Activated T-cell treated with anti-CD3 and anti-CD28 coated beads for 48 hours (primary cell): Measurements from ENCODE around the gene MARK1.

ENCODE experiments used
- DNase-seq: peaks from one replicate; pipeline ENCODE4 v3.0.0-alpha.2; 2020; ENCODE audit warnings: low read depth

Gene MARK1

GRCh38 chr1:220691053-220691684 lies 163.2 kb downstream of the MARK1 start:
- no peak for DNase-seq

GRCh38 chr1:220692436-220693228 lies 164.7 kb downstream of the MARK1 start:
- DNase-seq: no peak

DNA sequence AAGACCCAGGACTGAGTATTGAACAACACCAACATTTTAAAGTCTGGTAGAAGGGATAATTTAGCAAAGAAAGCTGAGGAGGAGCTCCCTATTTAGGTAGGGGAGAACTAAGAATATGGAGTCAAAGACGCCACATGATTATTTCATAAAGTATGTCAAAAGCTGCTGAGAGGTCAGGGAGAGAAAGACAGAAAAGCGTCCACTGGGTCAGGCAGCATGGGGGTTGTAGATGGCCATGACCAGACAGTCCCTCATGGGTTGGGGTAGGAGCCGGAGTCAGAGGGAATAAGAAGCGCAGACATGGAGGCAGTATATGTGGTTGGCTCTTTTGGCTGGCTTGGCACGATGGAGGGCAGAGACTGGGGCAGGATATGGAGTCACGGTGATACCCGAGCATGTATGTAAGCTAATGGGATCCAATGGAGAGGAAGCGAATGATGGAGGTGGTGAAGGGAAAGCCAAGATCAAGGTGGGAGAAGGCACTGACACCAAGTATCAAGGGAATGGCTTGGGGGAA lies 167.0 kb downstream of the MARK1 start:
- no peak for DNase-seq

- no peak for DNase-seq
These were observed 167.5 kb downstream of the MARK1 start for GRCh38 chr1:220695426-220695825.

DNA sequence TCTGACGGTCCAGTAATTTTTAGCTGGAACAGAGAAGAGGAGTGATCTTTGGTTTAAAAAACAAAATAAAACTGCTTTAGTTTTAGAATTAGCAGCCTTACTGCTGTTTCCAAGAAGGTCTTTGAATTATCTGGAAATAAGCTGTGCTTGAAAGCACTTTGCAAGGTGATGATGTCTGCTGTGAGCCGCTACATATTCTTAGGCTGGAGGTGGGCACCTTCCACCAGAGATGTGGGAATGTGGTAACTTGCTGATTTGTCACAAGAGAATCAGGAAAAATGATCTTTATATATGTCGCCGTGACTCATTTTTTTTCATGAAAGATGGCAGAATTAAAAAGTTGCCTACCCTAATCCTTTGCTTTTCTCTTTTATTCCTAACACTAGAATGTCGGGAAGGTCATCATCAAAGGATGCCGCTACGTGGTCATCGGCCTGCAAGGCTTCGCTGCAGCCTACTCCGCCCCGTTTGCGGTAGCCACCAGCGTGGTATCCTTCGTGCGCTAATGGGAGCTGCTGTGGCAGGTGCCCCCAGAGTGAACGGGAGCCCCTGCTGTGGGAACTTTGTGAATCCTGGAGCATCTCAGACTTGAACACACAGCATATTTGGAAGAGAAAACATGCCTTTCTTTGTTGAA lies 168.4 kb downstream of the MARK1 start:
- no peak for DNase-seq

- DNase-seq: no peak
These were observed 168.9 kb downstream of the MARK1 start for GRCh38 chr1:220696863-220697231.

DNA sequence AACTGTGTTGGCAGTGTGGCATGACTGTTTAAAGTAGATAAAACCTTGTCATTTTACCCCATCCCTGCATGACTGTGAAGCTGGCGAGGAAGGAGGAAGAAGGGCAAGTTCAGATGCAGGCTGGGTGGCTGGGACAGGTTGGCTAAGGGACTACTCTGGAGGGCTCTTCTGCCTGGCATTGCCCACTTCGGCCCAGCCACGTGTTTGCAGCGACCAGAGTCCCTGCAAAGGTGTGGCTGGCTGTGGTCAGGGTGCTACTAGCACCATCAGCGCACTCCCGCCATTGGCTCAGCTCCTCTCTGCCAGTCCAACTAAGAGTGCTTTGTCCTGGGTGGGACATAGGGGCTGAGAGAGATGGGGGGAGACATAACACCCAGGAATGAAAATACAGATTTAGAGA lies 169.4 kb downstream of the MARK1 start:
- no peak for DNase-seq

- no peak for DNase-seq
These were observed 170.7 kb downstream of the MARK1 start for GRCh38 chr1:220698607-220699016.

DNA sequence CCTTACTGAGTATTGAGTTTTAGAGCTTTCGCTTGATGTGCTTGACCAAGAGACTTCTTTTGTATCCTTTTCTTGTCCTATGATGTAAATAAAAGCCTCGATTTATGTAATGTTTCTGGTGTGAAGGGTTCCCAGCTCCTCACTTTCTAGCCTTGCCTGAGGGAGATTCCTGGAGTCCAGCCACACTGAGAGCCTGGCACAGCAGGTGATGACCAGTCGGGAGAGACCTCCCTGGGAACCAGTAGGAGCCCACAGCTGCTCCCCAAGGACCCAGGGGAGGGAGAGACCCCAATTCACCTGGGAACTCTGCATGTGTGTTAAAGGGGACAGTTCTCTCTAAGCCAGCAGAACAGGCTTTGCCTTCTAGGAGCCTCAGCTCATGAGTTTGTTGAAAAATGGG lies 171.1 kb downstream of the MARK1 start:
- no peak for DNase-seq

- DNase-seq: no peak
These were observed 172.7 kb downstream of the MARK1 start for GRCh38 chr1:220700556-220701179.

GRCh38 chr1:220701974-220702373 lies 174.0 kb downstream of the MARK1 start:
- no peak for DNase-seq

DNA sequence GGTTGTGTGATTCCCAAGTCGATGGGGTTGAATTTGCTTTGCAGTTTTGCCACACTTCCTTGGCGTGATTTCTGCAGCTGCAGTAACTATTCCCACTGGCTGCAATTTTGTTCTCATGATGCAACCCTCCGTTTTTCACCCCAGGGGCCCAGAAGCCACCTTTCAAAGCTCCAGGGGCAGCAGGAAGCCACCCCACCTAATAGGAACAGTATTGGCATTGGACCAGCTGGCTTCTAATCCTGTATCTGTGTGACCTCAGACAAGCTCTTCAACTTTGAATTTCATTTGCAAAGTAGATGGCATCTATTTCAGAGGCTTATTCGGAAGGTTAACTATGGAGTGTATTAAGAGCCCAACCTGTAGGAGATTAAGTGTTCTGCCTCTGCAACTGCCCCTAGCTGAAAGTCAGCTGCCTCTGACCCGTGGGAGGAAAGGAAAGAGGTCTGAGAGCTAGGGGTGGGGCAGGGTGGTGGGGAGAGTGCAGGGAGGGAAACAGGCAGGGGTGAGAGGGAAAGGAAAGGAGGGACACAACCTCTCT lies 174.9 kb downstream of the MARK1 start:
- no peak for DNase-seq

DNA sequence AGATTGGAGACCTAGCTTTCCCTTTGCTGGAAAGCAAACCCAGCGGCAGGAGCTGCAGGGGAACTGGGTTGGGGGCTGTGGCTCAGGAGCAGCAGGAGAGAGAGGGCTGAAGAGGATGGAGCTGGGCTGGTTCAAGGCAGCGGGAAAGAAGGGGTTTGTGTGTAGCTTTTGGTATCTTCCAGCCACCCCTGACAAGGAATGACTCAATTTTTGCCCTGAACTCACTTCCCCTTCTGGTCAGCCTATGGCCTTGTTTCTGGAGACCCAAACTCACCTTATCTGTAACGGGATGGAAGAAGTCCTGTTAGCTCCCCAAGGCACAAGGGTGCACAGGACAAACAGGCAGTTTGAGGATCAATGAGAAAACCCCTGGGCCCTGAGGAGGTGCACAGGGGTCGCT lies 175.4 kb downstream of the MARK1 start:
- no peak for DNase-seq

GRCh38 chr1:220705782-220706181 lies 177.8 kb downstream of the MARK1 start:
- no peak for DNase-seq

DNA sequence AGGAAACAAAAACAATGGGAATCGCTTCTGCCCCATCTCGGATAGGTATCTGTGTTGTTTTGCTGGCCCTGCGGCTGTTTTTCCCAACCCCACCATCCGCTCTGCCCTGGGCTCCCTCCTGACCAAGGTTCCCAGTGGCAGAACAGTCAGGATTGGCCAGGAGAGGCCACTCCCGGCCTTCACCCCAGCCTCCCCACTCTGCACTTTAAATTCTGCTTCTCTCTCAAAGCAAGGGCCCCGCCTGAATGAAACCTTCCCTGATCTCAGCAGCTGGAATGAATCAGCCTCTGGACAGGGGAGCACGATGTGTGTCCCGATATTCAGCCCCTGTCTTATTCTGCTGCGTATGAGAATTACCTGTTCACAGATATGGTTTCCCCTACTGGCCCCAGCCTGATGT lies 178.5 kb downstream of the MARK1 start:
- DNase-seq: no peak

DNA sequence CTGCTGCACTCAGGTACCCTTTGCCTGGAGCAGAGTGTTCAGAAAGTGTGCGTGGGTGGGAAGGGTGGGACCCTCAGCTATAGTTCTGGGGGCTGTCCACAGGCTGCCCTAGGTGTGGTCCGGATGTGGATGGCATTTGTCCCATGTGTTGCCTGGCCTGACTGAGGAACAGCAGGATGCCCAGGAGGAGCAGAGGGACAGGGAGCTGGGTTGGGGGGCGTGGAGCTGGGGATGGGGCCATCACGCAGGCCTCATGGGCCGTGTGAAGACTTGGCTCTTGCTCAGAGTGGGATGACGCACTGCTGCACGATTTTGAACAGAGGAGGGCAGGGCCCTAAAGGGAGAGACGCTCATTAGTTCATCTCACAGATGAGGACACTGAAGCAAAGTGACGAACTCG lies 179.2 kb downstream of the MARK1 start:
- no peak for DNase-seq

DNA sequence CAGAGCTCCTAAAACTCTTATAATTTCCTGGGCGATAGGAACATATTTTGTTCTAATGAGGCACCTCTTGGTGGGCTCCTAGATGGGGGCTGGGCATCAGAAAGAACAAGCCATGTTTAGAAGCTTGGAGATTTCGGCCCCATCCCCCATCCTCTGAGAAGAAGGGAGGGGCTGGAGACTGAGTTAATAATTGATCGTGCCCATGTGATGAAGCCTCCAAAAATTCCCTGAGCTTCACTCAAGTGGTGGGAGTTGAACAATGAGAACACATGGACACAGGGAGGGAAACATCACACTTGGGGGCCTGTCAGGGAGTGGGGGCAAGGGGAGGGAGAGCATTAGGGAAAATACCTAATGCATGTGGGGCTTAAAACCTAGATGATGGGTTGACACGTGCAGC lies 180.3 kb downstream of the MARK1 start:
- no peak for DNase-seq

DNA sequence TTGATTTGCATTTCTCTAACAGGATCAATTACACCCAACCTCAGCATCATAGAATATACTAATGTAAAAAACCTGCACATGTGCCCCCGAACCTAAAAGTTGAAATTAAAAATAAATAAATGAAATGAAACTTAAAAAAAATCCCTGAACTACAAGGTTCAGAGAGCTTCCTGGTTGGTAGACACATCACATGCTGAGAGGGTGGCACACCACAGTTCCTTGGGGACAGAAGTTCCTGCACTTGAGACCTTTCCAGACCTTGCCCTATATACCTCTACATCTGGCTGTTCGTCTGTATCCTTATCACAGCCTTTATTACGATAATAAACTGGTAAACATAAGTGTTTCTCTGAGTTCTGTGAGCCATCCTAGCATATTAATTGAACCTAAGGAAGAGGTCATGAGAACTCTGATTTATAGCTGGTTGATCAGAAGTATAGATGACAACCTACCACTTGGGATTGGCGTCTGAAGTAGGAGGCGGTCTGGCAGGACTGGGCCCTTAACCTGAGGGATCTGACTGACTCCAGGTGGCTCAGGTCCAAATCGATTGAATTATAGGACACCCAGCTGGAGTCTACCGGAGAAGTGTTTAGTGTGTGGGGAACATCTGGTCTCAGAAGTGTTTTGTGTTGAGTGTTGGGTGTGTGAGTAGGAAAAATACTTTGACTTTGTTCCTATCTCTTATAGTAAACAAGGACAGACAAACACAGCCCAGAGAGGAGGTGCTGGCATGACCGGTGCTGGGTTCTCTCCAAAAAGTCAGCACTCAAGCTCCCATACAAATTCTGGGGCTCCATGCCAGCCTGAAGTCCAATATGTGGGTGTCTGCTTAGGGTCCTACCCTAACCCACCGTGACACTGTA lies 181.2 kb downstream of the MARK1 start:
- no peak for DNase-seq

GRCh38 chr1:220710333-220710732 lies 182.4 kb downstream of the MARK1 start:
- DNase-seq: no peak

GRCh38 chr1:220711056-220711809 lies 183.3 kb downstream of the MARK1 start:
- DNase-seq: no peak
